ENCODE data around the gene CSMD2. TPM values are rescaled to one million over a fixed set of nuclear protein-coding genes. Genes with fewer than 3 reads are reported as not detected.
A peak's percentile ranks its signal among the peaks of the same experiment; 100 is the strongest.

CSMD2 gene
- total and polyA plus RNA-seq, 8 donors, result 0.20 to 0.81 (median 0.47) TPM

GRCh38 chr1:33821291-33821690 is 343.7 kb downstream of the CSMD2 start:
- Histone ChIP-seq H3K36me3 (no peaks in the 10 kb centered on the region), H3K4me3 (no peak overlapping the region), H3K27ac (no peak overlapping the region), H3K9me3 (no peaks in the 10 kb centered on the region), H3K4me1 (no peaks in the 10 kb centered on the region), H3K27me3 (peaks cover 0 to 34% of the 10 kb centered on the region in 2 donors)
- ATAC-seq, result no peak
- no peak for DNase-seq
- no peak for TF ChIP-seq CTCF (IDR thresholded peaks at IDR 0.05)
- intact Hi-C loops (cut with DNase I), result no loop called here

DNA sequence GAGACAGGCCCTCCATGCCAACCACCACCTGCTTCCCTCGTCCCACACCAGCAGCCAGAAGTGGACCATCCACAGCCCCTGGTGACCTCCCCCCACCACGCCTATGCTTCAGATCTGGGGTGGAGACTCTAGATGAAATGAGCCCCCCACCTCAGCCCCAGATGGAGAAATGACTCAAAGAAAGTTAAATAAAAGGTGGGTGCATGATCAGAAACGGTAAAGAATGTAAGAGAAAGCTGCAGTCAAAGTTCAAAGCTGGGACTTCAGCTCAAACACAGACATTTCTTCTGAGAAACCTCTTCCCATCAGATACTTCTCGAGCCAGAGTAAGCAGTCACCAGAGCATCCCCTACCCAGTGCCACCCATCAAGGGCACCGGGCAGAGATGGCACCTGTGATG is 344.2 kb downstream of the CSMD2 start:
- DNase-seq (no peak), ATAC-seq (no peak)
- H3K9me3 ChIP-seq, result no peaks in the 10 kb centered on the region
- no peak overlapping the region for H3K4me3 ChIP-seq
- intact Hi-C loops (cut with DNase I), result no loop called here
- peaks cover 0 to 36% of the 10 kb centered on the region in 2 donors for H3K27me3 ChIP-seq
- no peak overlapping the region for H3K27ac ChIP-seq
- H3K36me3 ChIP-seq, result no peaks in the 10 kb centered on the region
- no peaks in the 10 kb centered on the region for H3K4me1 ChIP-seq
- no peak for TF ChIP-seq CTCF (IDR thresholded peaks at IDR 0.05)

- intact Hi-C loops (cut with DNase I), result no loop called here
- Histone ChIP-seq H3K27ac (no peak overlapping the region), H3K36me3 (no peaks in the 10 kb centered on the region), H3K27me3 (peaks cover 0 to 36% of the 10 kb centered on the region in 2 donors), H3K9me3 (no peaks in the 10 kb centered on the region), H3K4me1 (no peaks in the 10 kb centered on the region), H3K4me3 (no peak overlapping the region)
- ATAC-seq, result no peak
- TF ChIP-seq CTCF (IDR thresholded peaks at IDR 0.05), result no peak
- no peak for DNase-seq
Observed at GRCh38 chr1:33819913-33820311, 345.1 kb downstream of the CSMD2 start.

- intact Hi-C loops (cut with DNase I), result no loop called here
- no peak for DNase-seq
Observed at GRCh38 chr1:33819290-33819912, 345.6 kb downstream of the CSMD2 start.

GRCh38 chr1:33818071-33818470 is 347.0 kb downstream of the CSMD2 start:
- intact Hi-C loops (cut with DNase I), result no loop called here
- ATAC-seq (peak; percentile 89), DNase-seq (no peak)
- no peaks in the 10 kb centered on the region for H3K36me3 ChIP-seq
- H3K27ac ChIP-seq, result no peak overlapping the region
- no peaks in the 10 kb centered on the region for H3K9me3 ChIP-seq
- H3K4me3 ChIP-seq, result no peak overlapping the region
- H3K27me3 ChIP-seq, result peaks cover 0 to 36% of the 10 kb centered on the region in 2 donors
- TF ChIP-seq CTCF (IDR thresholded peaks at IDR 0.05), result no peak
- no peaks in the 10 kb centered on the region for H3K4me1 ChIP-seq

More at GRCh38 chr1:33819290-33819912, 345.6 kb downstream of the CSMD2 start:
- no peak for ATAC-seq
- Histone ChIP-seq H3K36me3 (no peaks in the 10 kb centered on the region), H3K4me1 (no peaks in the 10 kb centered on the region), H3K4me3 (no peak overlapping the region), H3K27me3 (peaks cover 0 to 36% of the 10 kb centered on the region in 2 donors), H3K27ac (no peak overlapping the region), H3K9me3 (no peaks in the 10 kb centered on the region)
- no peak for TF ChIP-seq CTCF (IDR thresholded peaks at IDR 0.05)
